IPS-NIHi7 (cell line): Measurements from ENCODE around the gene CAMTA1.

Experiments
- DNase-seq: peaks from one replicate; pipeline ENCODE4 v3.0.0; 2012; ENCODE audit warnings: mixed read lengths; ENCODE audit errors: extremely low spot score

CAMTA1 gene

DNA sequence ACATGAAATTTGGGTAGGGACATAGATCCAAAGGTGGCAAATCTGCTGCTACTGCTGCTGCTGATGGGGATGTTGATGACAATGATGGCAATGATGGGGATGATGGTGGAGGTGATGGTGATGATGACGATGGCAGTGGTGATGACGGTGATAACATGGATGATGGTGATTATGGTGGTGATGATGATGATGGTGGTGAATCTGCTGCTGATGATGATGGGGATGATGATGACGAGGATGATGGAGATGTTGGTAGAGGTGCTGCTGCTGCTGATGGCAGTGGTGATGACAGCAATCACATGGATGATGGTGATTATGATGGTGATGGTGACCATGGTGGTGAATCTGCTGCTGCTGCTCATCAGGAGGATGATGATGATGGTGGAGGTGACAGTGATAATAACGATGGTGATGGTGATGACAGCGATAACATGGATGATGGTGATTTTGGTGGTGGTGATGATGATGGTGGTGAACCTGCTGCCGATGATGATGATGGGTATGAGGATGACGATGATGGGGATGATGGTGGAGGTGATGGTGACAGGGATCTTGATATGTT, 644.9 kb downstream of the CAMTA1 start:
- no peak for DNase-seq

DNA sequence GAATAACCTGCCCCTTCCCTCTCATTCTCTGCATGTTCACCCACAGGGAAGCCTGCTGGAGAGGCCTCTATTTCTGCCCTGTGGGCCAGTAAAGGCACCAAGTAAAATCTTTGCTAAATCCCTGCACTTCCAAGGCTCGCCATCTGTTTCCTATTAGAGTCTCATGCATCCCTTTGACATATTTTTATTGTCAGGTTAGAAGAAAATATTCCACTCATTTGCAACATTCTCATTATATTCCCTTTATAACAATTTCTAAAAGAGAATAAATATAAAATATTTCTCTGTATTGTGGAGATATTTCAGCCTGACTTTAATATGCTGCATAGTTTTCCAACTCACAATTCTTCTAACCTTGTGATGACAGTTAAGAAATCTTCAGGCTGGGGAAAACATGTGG, 645.4 kb downstream of the CAMTA1 start:
- DNase-seq: no peak

DNA sequence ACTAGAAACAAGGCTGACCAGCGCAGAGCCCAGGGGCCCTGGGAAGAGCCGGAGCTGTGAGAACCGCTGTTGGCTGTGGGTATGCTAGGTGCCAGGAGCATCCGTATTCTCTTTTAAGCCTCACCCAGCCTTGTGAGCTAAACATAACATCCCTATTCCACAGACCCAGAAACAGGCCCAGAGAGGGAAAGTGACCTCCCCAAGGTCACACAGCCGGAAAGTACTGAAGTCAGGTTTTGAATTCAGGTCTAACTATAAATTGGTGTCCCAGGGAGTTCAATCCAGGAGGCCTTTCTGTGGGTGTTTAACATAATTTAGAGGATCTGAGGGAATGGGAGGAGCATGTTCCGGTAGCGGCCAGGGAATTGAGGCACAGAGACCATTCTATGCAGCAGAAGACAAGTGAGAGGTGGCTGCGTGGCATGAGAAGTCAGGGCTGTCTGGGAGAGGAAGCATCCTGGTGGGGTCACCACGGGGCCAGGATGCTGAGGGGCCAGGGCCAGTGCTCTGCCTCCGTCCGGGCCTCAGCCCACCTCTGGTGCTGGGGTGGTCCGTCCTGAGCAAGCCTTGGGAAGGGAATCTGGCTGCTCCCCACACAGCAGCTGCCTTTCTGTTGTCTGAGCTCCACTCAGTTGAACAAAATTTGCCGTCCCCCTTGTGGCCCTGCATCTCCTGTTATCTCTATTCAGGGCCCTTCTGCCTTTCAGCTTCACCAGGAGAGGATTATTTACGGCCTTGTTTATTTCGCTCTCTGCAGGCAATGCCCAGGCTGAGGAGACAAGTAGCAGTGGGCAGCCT, 647.0 kb downstream of the CAMTA1 start:
- DNase-seq: no peak

DNA sequence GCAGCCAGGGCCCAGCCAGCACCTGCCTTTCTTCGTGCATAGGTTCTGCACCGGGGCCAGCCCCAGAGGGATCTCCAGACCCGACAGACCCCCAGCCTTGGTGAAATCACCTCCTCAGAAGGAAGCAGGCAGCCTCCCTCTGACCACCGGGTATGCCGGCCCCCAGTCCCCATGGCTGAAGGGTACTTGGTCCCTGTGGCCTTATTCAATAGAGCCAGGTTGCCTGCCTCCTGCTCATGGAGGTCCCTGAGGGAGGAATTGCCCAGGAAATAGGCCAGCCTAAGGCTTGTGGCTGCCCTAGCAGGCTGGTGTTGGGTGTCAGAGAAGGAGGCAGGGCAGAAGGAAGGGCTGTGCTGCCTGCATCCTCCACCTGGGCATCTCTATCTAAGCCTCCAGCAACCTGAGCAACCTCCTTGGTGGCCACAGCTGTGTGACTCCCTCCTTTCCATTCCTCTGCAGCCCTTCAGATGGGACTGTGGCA, 647.7 kb downstream of the CAMTA1 start:
- DNase-seq: no peak

DNA sequence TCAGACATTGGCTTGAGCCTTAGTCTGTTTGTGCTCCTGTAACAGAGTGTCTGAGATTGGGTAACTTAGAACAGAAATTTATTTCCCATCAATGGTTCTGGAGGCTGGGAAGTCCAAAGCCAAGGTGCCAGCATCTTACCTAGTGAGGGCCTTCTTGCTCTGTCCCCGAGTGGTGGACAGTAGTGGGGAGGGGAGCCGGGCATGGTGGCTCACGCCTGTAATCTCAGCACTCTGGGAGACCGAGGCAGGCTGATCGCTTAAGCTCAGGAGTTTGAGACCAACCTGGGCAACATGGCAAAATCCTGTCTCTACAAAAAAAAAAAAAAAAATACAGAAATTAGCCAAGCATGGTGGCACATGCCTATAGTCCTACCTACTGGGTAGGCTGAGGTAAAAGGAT, 649.3 kb downstream of the CAMTA1 start:
- DNase-seq: no peak

DNA sequence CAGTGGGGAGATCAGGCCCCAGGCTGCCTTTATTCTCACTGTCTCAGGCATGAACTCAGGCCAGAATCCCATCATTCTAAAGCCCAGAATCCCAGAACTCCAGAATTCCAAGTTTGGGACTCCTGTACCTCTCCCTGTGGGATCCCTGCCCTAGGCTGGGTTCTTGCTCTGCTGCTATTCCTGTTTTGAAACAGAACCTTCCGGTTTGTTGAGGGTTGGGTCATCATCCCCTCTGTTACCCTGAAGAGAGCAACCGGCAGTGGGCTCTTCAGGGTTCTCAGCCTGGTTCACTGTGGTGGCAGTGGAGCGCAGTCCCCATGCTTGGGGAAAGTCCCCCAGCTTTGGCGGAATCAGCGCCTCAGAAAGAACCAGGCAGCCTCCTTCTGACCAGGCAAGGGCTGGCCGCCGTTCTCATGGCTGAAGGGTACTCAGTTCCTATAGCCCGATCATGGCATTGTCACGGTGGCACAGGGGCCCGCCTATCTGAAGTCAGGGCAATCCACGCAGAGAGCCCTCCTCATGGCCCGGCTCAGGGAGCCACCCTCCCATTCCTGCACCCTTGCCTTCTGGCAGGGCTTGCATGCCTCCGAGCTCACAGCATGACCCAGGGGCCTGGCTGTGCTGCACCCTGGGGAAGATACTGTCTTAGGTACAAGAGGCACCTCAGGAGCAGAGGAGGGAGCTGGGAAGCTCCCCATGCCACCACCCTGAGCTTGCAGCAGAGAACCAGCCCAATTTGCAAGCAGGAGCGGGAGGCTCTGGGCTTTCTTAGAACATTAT, 650.2 kb downstream of the CAMTA1 start:
- DNase-seq: no peak

DNA sequence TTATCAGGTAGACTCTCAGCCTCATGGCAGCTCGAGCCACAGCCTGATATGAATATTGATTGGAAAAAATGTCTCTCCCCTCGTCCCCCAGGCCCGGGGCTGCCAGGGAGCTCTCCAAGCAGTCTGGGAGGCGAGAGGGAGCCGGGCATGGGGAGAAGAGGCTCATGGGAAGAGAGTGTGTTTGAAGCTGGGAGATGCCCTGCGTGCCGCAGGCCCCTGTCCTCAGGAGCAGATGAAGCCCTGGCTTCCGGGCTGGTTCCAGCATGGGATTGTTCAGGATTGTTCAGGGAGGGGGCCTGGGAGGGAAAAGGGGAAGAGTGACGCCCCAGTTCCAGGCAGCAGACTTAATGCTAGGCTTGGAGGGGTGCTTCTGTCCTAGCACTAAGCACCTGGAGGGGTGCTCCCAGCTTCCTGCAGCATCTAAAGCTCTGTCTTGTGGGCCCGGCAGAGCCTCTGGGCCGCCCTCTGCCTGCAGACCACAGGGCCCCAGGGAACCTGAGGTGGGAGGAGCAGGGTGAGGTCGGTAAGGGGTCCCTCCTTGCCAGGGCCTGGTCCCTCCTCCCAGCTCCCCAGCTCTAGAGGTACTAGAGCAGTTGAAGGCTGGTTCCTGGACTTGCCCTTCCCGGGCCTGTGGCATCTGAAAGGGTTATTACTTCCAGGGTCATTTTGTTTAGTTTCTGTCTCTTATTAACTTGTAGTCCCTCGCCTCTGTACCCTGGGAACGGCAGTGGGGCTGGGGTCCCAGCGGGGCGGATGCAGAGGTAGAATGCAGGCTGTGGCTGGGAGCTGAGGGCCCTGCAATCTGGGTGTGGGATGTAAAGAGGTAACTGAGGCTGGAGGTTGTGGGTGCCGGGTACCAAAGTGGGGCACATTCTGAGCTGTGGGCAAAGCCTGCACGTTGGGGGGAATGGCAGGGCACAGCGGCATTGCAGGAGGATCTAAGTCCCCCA, 651.1 kb downstream of the CAMTA1 start:
- DNase-seq: no peak

DNA sequence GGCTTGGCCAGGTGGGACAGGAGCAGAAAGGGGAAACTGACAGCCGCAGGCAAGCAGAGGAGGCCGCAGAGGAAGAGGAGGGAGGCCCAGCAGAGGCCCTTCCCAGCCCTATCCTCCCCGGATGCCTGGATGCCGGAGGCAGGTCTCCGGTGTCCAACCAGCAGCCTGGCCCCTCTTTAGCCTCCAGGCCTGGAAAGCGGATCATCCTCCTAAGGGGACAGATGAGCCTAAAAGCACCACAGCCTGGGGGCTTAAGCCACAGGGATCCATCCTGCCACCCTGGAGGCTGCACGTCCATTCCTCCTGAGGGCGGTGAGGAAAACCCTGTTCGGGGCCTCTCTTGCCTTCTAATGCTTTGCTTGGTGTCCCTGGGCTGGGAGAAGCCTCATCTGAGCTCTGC, 651.8 kb downstream of the CAMTA1 start:
- no peak for DNase-seq

DNA sequence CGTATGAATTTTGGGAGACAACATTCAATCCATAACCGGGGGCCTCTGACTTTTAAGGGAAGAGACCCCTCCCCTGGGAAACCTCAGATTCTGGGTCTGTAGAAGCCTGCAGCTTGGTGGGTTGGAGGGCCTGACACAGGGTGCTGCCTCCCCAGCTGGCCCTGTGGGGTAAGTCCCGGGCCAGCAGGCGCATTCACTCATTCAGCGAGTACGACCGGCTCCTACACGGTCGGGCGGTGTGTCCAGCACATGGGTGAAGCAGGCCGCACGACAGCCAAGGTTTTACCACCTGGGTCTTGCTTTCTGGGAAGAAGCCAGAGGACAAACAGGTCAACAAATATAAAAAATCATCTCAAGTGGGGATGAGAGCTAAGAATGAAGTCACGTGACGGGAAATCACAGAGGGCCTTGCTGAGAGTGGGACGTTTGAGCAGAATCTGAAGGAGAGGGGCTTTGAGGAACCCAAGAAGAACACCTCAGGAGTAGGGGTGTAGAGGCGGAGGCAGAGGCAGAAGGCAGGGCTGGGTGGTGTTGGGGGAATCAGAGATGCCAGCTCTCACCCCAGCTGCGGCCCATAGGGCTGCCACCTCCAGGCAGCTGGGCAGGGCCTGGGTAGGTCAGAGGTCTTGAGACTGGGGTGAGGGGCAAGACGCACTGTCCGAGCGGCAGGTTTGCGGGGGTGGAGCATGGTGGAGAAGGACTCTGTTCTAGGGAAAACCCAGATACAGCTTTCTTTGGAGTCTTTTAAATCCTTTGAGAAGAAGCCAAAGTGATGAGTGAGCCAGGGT, 652.5 kb downstream of the CAMTA1 start:
- no peak for DNase-seq

DNA sequence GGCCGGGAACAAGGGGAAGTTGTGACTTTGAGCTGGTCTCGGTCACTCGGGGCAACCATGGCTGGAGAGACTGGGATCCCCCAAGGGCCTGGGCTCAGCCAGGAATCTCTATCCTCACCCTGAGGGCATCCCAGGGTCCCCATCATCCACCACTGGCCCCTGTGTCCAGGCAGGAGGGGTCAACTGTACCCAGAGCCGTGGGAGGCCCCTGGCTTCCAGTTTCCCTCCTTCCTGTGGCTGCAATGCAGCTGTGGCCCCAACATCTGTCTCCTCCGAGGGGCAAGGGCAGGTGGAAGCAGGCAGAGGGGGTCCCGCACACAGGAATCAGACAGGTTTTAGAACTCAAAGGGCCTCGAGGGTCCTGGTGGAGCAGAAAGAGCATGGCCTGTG, 653.1 kb downstream of the CAMTA1 start:
- DNase-seq: no peak

DNA sequence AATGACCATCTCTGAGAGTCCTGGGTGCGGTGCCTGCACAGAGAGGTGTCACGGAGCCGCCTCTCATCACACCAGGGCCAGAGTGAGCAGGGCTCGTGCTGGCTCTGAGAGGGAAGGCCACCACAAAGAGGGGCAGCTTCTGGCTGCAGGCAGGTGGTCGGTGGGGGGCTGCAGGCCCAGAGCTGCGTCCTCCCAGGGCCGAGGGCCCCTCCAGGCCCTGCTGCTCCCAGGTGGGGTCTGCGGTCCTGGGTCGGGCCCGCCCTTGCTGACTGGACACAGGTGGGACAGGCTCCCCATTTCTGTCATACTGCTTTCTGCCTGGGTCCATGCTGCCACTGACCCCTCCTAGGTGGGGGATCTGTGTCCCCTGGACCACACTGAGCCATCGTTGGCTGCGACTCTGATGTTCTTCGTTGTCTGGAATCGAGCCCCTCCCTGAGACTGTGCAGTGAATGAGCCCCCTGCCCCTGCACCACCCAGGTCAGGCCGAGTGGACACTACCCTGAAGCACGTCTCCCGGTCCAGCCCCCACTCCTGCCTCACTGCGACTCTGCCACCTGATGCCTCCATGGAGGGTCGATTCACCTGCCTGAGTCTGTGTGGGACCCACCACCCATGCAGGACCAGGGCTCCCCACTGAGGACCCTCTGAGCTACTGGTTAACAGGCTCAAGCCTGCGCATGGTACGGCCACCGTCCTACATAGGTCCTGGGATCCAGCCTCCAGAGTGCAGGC, 653.8 kb downstream of the CAMTA1 start:
- no peak for DNase-seq

DNA sequence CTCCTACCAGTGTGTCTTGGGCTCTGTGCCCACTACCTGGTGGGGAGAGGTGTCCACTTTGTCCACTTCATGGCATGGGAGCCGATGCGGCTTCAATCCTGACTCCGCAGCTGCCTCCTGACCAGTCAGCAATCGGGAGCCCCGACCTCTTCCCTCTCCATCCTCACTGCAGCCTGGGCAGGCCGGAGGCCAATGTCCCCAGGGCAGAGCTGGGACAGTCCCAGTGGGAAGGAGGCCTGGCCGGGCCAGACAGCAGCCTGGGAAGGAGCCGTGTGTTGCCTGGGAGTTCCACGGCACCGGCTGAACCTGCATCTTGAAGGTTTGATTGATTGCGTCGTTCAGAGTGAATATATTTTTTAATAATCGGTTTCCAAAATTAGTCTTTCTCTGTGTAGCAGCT, 654.9 kb downstream of the CAMTA1 start:
- DNase-seq: no peak

DNA sequence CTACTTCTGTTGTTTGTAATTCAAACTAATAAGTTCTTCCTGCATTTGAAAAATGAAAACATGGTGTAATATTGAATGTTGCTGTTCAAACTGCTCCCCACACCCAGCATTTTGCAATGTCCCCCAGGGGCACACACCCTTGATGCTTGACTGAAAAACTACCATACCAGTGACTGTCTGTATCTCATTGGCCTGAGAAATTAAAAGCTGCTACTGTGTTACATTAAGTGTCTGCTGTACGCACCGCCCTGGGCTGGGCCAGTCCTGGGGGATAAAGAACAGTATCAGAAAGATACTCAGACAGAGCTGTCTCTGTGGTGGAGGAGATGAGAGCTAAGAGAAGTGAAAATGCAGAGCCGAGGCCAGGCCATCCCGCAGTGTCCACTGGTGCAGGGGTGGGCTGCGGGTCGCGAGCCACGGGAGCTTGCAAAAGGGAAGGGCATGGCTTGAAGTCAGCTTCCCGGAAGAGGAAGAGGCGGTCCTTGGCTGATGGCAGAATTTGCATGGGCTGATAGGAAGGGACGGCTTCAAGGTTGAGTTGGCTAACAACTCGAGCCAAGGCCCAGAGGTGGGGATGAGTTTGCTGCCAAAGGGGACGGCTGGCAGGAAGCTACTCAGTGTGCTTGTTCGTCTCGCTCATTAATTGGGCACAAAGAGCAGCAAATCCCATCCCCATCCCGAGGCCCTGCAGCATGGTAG, 656.0 kb downstream of the CAMTA1 start:
- DNase-seq: no peak

DNA sequence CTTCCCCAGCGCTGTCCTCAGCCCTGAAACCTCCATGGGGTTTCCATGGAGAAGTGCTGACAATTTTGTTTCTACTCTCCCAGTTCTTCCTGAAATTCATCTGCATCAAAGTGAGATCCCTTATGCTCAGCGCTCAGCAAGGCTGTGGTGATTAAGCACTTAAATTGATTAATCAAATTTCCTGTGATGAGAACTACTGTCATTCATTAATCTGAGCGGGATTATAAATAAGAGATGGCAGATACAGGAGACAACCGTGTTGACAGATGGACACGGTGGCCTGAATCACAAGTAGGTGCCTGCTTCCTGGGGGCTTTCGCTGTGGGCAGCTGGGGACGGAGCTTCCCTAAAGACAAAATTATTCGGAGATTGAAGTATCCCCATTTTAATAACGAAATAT, 656.8 kb downstream of the CAMTA1 start:
- no peak for DNase-seq

DNA sequence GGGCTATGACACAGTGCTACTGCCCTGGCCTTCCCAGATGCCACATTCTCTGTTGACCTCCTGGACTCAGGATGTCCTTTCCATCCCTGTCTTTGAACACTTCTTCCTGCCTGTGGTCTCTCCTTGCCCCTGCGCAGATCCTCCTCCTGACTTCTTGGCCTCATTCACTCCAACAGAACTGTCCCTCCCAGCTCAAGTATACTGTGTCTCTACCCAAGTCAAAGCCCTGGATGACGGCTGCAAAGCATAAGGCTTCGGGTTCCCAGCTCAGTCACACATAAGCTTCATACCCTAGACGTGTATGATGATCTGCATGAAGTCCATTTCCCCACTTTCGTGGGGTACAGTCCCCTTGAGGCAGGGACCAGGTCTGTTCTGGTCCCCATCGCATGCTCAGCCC, 657.7 kb downstream of the CAMTA1 start:
- no peak for DNase-seq

DNA sequence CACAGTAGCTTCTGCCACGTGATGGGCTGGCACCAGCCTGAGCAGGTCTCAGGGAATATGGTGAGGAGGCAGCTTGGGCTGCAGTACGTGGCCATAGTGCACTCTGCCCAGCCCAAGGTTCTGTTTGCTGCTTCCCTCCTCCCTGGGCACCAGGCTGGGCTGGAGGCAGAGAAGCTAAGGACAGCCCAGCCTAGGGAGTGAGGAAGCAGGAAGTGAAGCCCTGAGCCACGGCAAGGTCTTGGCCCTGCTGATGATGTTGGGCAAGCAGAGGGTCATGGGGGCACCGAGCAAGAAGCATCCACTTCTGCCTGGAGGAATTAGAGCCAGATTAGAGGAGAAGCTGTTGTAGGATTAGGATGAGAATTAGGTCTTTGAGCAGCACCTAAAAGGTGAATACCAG, 659.1 kb downstream of the CAMTA1 start:
- no peak for DNase-seq

DNA sequence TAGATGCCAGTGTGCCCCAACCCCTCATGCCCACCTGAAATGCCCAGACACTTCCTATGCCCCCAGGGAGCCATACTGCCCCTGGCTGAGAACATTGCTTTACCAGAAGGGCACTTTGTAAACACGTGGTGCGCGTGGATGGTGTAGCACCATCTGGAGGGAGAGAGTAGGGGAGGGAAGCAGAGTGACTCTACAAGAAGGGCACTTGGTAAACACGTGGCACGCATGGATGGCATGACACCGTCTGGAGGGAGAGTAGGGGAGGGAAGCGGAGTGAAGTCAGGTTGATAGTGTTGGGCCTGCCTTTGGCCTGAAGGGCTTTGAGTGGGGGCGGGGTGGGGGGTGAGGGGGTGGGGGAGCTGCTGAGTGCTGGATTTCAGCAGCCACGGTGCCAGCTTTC, 661.8 kb downstream of the CAMTA1 start:
- DNase-seq: no peak

DNA sequence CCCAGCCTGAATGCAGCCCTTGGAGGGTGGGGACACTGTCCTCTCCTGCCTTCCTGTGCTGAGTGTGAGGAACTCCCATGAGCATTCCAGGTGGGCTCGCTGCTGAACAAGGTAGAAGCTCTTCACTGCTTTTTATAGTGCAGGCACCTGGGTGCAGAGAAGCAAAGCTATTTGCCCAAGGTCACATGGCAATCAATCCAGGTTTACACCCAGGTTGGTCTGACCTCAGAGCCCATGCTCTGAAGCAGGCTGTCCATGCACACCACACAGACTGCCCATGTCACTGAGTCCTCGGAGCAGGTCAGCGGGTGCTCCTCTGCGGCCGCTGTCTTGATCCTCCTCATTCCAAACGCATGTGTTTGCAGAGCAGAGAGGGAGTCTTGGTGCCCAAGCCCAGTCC, 662.5 kb downstream of the CAMTA1 start:
- DNase-seq: no peak

DNA sequence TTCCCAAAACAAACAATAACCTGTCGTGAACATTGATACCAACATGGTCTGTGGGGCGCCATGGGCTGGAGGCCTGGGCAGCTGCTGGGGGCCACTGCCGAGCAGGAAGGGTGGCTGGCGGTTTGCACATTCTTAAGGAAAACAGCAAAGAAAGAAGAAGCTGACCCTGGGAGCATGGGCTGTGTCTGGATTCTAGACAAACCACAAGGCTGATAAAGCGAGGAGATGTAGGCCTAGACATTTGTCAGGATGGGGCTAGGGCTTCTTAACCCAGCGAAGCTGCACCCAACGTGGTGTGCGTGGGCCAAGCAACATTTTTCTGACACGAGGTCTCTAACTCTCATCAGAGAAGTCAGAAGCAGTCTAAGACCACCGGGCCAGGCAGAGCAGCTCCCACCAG, 663.7 kb downstream of the CAMTA1 start:
- DNase-seq: no peak

DNA sequence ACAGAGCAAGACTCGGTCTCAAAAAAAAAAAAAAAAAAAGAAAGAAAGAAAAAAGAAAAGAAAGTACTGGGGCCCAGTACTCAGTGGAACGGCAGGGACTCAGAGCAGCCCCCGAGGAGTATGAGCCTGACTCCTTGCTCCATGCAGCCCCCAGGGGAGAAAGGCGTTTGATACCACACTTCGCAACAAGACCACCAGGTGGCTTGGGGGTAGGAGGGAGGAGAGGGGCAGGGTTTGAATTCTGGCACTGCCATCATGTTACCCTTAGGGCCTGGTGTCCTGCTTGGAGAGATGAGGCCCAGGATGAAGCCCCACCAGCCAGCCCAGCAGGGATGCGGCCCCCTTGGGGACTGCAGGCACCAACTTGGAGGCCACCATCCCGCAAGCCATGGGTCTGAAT, 664.5 kb downstream of the CAMTA1 start:
- DNase-seq: no peak
